HCT116 (cell line): Measurements from ENCODE around the gene ATP6V1B1. TPM values are rescaled to one million over a fixed set of nuclear protein-coding genes. Genes with fewer than 3 reads are reported as not detected.

ENCODE experiments used
- ATAC-seq: fragments of 200-7000 bp; cut with Tn5 transposase; 2 replicates; pipeline ENCODE4 v1.9.1; 2020; ENCODE audit warnings: mild to moderate bottlenecking, moderate library complexity
- BruUV-seq: library from RNA; stranded (reverse); fragments of 400-500 nt; replicated peaks from 2 replicates; lab custom pipeline; 2021; lab: Mats Ljungman, UMichigan
- CTCF ChIA-PET: fragments of 300-600 bp; sonication (Branson Sonifier 250); formaldehyde crosslinking; loops from one replicate; lab custom pipeline; 2021; ENCODE audit warnings: antibody characterized with exemption; lab: Charles Lee
- POLR2A ChIA-PET: fragments of 300-600, 350-600 bp; sonication (Branson Sonifier 250); formaldehyde crosslinking; loops from one replicate; lab custom pipeline; 2021; ENCODE audit warnings: antibody characterized with exemption; lab: Charles Lee
- RAD21 ChIA-PET, 2 experiments: fragments of 300-600 bp; sonication (Branson Sonifier 250); formaldehyde crosslinking; loops; one replicate each; lab custom pipeline; 2023; ENCODE audit warnings: low total read pairs in 2 of 2; ENCODE audit not compliant: uncharacterized antibody in 2 of 2, unreplicated experiment in 2 of 2, low non-redundant PET in 1 of 2; lab: Charles Lee
- DNase-seq: peaks from one replicate; pipeline ENCODE4 v3.0.0-alpha.2; 2010; ENCODE audit warnings: low read depth, low spot score
- H2AFZ ChIP-seq: fragments of 200-600 bp; shearing (Covaris generic), sonication (generic); 2 replicates; pipeline ENCODE4 v1.6.1; 2017; ENCODE audit warnings: low read depth, mixed run types, mixed read lengths, antibody characterized with exemption, low read length; ENCODE audit not compliant: poor library complexity, severe bottlenecking
- H3K27ac ChIP-seq: 2 replicates; pipeline ENCODE4 v1.5.1; 2012; ENCODE audit warnings: low read depth, low read length
- H3K27me3 ChIP-seq: fragments of 200-600 bp; sonication (generic); 2 replicates; pipeline ENCODE4 v1.6.1; 2016; ENCODE audit warnings: mixed run types, low read length, mixed read lengths; ENCODE audit not compliant: insufficient read depth
- H3K36me3 ChIP-seq, 2 experiments: fragments of 200-500 bp in 1 of 2; fragments of 200-600 bp in 1 of 2; sonication (Bioruptor generic) in 1 of 2; sonication (generic) in 1 of 2; 2 replicates each; pipeline versions ENCODE4 v1.5.1 to v1.6.1; 2014 to 2016; ENCODE audit warnings: low read length in 2 of 2, inconsistent platforms in 1 of 2, mixed read lengths in 1 of 2, mixed run types in 1 of 2; ENCODE audit not compliant: insufficient read depth in 2 of 2, control insufficient read depth in 1 of 2
- H3K4me1 ChIP-seq, 2 experiments: fragments of 200-600 bp in 1 of 2; sonication (generic) in 1 of 2; 2 replicates each; pipeline versions ENCODE4 v1.5.1 to v1.6.1; 2012 to 2017; ENCODE audit warnings: low read length in 2 of 2, inconsistent platforms in 1 of 2, mild to moderate bottlenecking in 1 of 2, mixed read lengths in 1 of 2, mixed run types in 1 of 2, moderate library complexity in 1 of 2; ENCODE audit not compliant: insufficient read depth in 2 of 2, control insufficient read depth in 1 of 2
- H3K4me2 ChIP-seq: fragments of 200-600 bp; sonication (generic); 2 replicates; pipeline ENCODE4 v1.6.1; 2017; ENCODE audit warnings: mixed run types, low read length, mixed read lengths
- H3K4me3 ChIP-seq, 2 experiments: fragments of 200-600 bp in 1 of 2; sonication (generic) in 1 of 2; replicated peaks in 1 of 2; 2 replicates each; pipeline ENCODE4 v1.5.1; 2011 to 2016; ENCODE audit warnings: low read length in 2 of 2, control low read depth in 1 of 2, low read depth in 1 of 2, mild to moderate bottlenecking in 1 of 2, mixed read lengths in 1 of 2, mixed run types in 1 of 2
- H3K79me2 ChIP-seq: fragments of 200-600 bp; sonication (generic); 2 replicates; pipeline ENCODE4 v1.6.1; 2017; ENCODE audit warnings: mild to moderate bottlenecking, mixed run types, low read length, moderate library complexity, mixed read lengths; ENCODE audit not compliant: insufficient read depth
- H3K9ac ChIP-seq: fragments of 200-600 bp; sonication (generic); 2 replicates; pipeline ENCODE4 v1.6.1; 2016; ENCODE audit warnings: low read length, mixed read lengths
- H3K9me2 ChIP-seq: fragments of 200-600 bp; sonication (generic), shearing (Covaris generic); 2 replicates; pipeline ENCODE4 v1.6.1; 2017; ENCODE audit warnings: mixed run types, mild to moderate bottlenecking, moderate library complexity; ENCODE audit not compliant: insufficient read depth
- H3K9me3 ChIP-seq, 2 experiments: fragments of 200-500 bp in 1 of 2; fragments of 200-600 bp in 1 of 2; sonication (Bioruptor generic) in 1 of 2; sonication (generic) in 1 of 2; 2 replicates each; pipeline ENCODE4 v1.6.1; 2014 to 2017; ENCODE audit warnings: low read length in 2 of 2, mixed read lengths in 2 of 2, inconsistent platforms in 1 of 2, low read depth in 1 of 2, mild to moderate bottlenecking in 1 of 2, mixed run types in 1 of 2, moderate library complexity in 1 of 2; ENCODE audit not compliant: control insufficient read depth in 1 of 2, insufficient read depth in 1 of 2
- H4K20me1 ChIP-seq: fragments of 200-600 bp; sonication (generic), shearing (Covaris generic); 2 replicates; pipeline ENCODE4 v1.6.1; 2017; ENCODE audit warnings: mixed run types, mild to moderate bottlenecking, moderate library complexity; ENCODE audit not compliant: insufficient read depth
- CEBPB ChIP-seq: IDR thresholded peaks from 2 replicates; pipeline ENCODE4 v1.6.1; 2012; ENCODE audit warnings: low read depth
- EGR1 ChIP-seq: IDR thresholded peaks from 2 replicates; pipeline ENCODE4 v1.6.1; 2012; ENCODE audit warnings: low read depth
- ELF1 ChIP-seq: IDR thresholded peaks from 2 replicates; pipeline ENCODE4 v1.6.1; 2012; ENCODE audit warnings: low read depth, borderline replicate concordance
- EZH2 ChIP-seq: fragments of 200-600 bp; sonication (generic); IDR thresholded peaks from 2 replicates; pipeline ENCODE4 v1.6.1; 2017; ENCODE audit warnings: antibody characterized with exemption, mixed run types
- FOSL1 ChIP-seq: IDR thresholded peaks from 2 replicates; pipeline ENCODE4 v1.6.1; 2012; ENCODE audit warnings: low read depth
- JUND ChIP-seq: IDR thresholded peaks from 2 replicates; pipeline ENCODE4 v1.6.1; 2012
- POLR2A ChIP-seq: IDR thresholded peaks from 2 replicates; pipeline ENCODE4 v1.7.0; 2011; ENCODE audit warnings: borderline replicate concordance; ENCODE audit not compliant: insufficient read depth, insufficient read length; ENCODE audit errors: extremely low read depth
- POLR2AphosphoS5 ChIP-seq: IDR thresholded peaks from 2 replicates; pipeline ENCODE4 v1.6.1; 2011; ENCODE audit warnings: mild to moderate bottlenecking, low read depth, low read length, moderate library complexity
- RAD21 ChIP-seq: IDR thresholded peaks from 2 replicates; pipeline ENCODE4 v1.6.1; 2012; ENCODE audit warnings: low read depth, mild to moderate bottlenecking
- REST ChIP-seq: IDR thresholded peaks from 2 replicates; pipeline ENCODE4 v1.6.1; 2012; ENCODE audit warnings: low read depth
- SP1 ChIP-seq: IDR thresholded peaks from 2 replicates; pipeline ENCODE4 v1.6.1; 2012; ENCODE audit warnings: low read depth
- SRF ChIP-seq: IDR thresholded peaks from 2 replicates; pipeline ENCODE4 v1.6.1; 2012; ENCODE audit warnings: low read depth
- TCF7L2 ChIP-seq: IDR thresholded peaks from 2 replicates; pipeline ENCODE4 v1.7.0; 2011; ENCODE audit warnings: borderline replicate concordance, inconsistent platforms; ENCODE audit not compliant: insufficient read depth, insufficient read length; ENCODE audit errors: extremely low read depth
- YY1 ChIP-seq: IDR thresholded peaks from 2 replicates; pipeline ENCODE4 v1.6.1; 2011; ENCODE audit warnings: low read length, low read depth, moderate library complexity, mild to moderate bottlenecking; ENCODE audit not compliant: insufficient replicate concordance; ENCODE audit errors: extremely low read depth
- ZBTB33 ChIP-seq: IDR thresholded peaks from 2 replicates; pipeline ENCODE4 v1.6.1; 2011; ENCODE audit warnings: mild to moderate bottlenecking, low read length, moderate library complexity; ENCODE audit not compliant: insufficient replicate concordance; ENCODE audit errors: extremely low read depth
- ZFX ChIP-seq: fragments of 450-650 bp; IDR thresholded peaks from 2 replicates; pipeline ENCODE4 v1.6.1; 2017
- intact Hi-C: fragments of 100-400 bp; cut with micrococcal nuclease; formaldehyde crosslinking; loops from 2 replicates; pipeline ENCODE4 v1.10.0; 2022
- total RNA-seq: library from RNA; stranded (reverse); gene quantifications from one replicate; pipeline ENCODE4 v1.2.1, GENCODE V29; 2021; ENCODE audit not compliant: unreplicated experiment

The ATP6V1B1 gene
- total RNA-seq, 1 experiment from 2014 or later: 0.74 TPM

- ATAC-seq (no peak), DNase-seq (no peak)
- no peak overlapping the region for H2AFZ ChIP-seq
- H4K20me1 ChIP-seq: no peaks in the 10 kb centered on the region
- no peaks in the 10 kb centered on the region for H3K27me3 ChIP-seq
- ChIA-PET RAD21 (no interaction called here), POLR2A (no interaction called here), CTCF (no interaction called here)
- BruUV-seq: no TSS peak
- no peak overlapping the region for H3K27ac ChIP-seq
- H3K9me2 ChIP-seq: no peaks in the 10 kb centered on the region
- TF ChIP-seq POLR2A (no peak), YY1 (no peak), ZFX (no peak), SP1 (no peak), JUND (no peak), ZBTB33 (no peak), REST (no peak), RAD21 (no peak), FOSL1 (no peak), POLR2AphosphoS5 (no peak), SRF (no peak), ELF1 (no peak), EZH2 (no peak), TCF7L2 (no peak), CEBPB (no peak), EGR1 (no peak)
- no peaks in the 10 kb centered on the region for H3K79me2 ChIP-seq
- peaks cover 3 to 13% of the 10 kb centered on the region in 2 experiments; a peak in 2 of 4 replicates for H3K4me1 ChIP-seq
- H3K4me2 ChIP-seq: no peak overlapping the region
- intact Hi-C loops: no loop called here
- no peaks in the 10 kb centered on the region for H3K36me3 ChIP-seq
- H3K9me3 ChIP-seq: no peaks in the 10 kb centered on the region
- H3K9ac ChIP-seq: no peak overlapping the region
- no peak overlapping the region for H3K4me3 ChIP-seq
Observed at GRCh38 chr2:71004857-71005256, 69.2 kb downstream of the ATP6V1B1 start.
